HepG2 (cell line): ENCODE data around the gene PRKCI. TPM values are rescaled to one million over a fixed set of nuclear protein-coding genes. Genes with fewer than 3 reads are reported as not detected.

Experiments used
- FOSL1 ChIP-seq: sonication (generic); formaldehyde crosslinking; IDR thresholded peaks from 2 replicates; pipeline ENCODE4 v1.9.0; 2021; ENCODE audit warnings: missing genetic modification reagents, borderline replicate concordance
- HNRNPK ChIP-seq: fragments of 200-400 bp; formaldehyde crosslinking; IDR thresholded peaks from 2 replicates; pipeline ENCODE4 v1.6.1; 2018; ENCODE audit warnings: low read length, low read depth, moderate library complexity, mild to moderate bottlenecking; ENCODE audit not compliant: poor library complexity, severe bottlenecking
- IKZF1 ChIP-seq: fragments of 450-650 bp; IDR thresholded peaks from 2 replicates; pipeline ENCODE4 v1.7.1; 2016
- SMARCE1 ChIP-seq: fragments of 450-650 bp; IDR thresholded peaks from 2 replicates; pipeline ENCODE4 v1.6.1; 2017; ENCODE audit warnings: borderline replicate concordance
- STAT5B ChIP-seq: sonication (generic); formaldehyde crosslinking; IDR thresholded peaks from 2 replicates; pipeline ENCODE4 v1.4.0; 2020; ENCODE audit warnings: missing genetic modification reagents
- ZBTB21 ChIP-seq: sonication (generic); formaldehyde crosslinking; IDR thresholded peaks from 2 replicates; pipeline ENCODE4 v1.4.0; 2020; ENCODE audit warnings: missing genetic modification reagents
- ZMYM3 ChIP-seq: sonication (generic); formaldehyde crosslinking; IDR thresholded peaks from 2 replicates; pipeline ENCODE4 v1.5.1; 2020; ENCODE audit warnings: mild to moderate bottlenecking, missing genetic modification reagents
- ZNF616 ChIP-seq: sonication (generic); formaldehyde crosslinking; IDR thresholded peaks from 2 replicates; pipeline ENCODE4 v1.5.0; 2020; ENCODE audit warnings: low read depth, mild to moderate bottlenecking, missing genetic modification reagents
- polyA plus RNA-seq, 8 experiments: library from polyadenylated mRNA; depleted of rRNA in 3 of 8; stranded (reverse) in 7 of 8; unstranded in 1 of 8; fragments of >200 nt; fragmentation: Illumina TruSeq in 4 of 8; extraction: Trizol in 4 of 8; gene quantifications; 2 replicates each; pipeline versions ENCODE4 v1.2.1 to v1.2.3, GENCODE V29; 2011 to 2016; ENCODE audit warnings: low read depth in 4 of 8, missing spikeins in 1 of 8, mixed read lengths in 1 of 8; ENCODE audit not compliant: insufficient read depth in 1 of 8
- total RNA-seq, 5 experiments: library from RNA; depleted of rRNA; stranded (reverse); fragments of >200 nt; fragmentation: Illumina TruSeq; extraction: Trizol; gene quantifications; 2 replicates each; pipeline ENCODE4 v1.2.3, GENCODE V29; 2016; ENCODE audit warnings: low read depth in 1 of 5
- TF ChIP-seq, protein P1 (sequence below): sonication (generic); formaldehyde crosslinking; IDR thresholded peaks from 2 replicates; pipeline ENCODE4 v1.4.0; 2020; ENCODE audit warnings: low read depth, missing genetic modification reagents
- TF ChIP-seq, protein P2 (sequence below): IDR thresholded peaks from 2 replicates; pipeline ENCODE4 v1.6.1; 2016; ENCODE audit warnings: low read depth

The PRKCI gene
- total and polyA plus RNA-seq, 2 of the 13 experiments (the other 11 are each of a cell fraction or from before 2014, with no cell fraction given): 17.2 to 30.4 TPM

DNA sequence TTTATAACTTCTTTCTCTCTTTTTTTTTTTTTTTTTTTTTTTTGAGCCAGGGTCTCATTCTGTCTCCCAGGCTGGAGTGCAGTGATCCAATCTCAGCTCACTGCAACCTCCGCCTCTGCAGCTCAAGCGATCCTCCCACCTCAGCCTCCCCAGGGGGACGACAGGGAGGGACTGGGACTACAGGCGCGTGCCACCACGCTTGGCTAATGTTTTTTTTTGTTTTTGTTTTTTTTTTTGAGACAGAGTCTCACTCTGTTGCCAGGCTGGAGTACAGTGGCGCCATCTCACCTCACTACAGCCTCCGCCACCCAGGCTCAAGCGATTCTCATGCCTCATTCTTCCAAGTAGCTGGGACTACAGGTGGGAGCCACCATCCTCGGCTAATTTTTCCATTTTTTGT lies 17.7 kb upstream of the PRKCI start (continued):
- TF ChIP-seq HNRNPK (no peak), ZBTB21 (CRISPR knock-in tag) (no peak), STAT5B (CRISPR knock-in tag) (no peak), FOSL1 (no peak), ZNF616 (no peak), ZMYM3 (CRISPR knock-in tag) (peak; percentile 35; the same call in 1 of the 2 replicates), SMARCE1 (no peak), IKZF1 (no peak)
- TF ChIP-seq, protein P1, sequence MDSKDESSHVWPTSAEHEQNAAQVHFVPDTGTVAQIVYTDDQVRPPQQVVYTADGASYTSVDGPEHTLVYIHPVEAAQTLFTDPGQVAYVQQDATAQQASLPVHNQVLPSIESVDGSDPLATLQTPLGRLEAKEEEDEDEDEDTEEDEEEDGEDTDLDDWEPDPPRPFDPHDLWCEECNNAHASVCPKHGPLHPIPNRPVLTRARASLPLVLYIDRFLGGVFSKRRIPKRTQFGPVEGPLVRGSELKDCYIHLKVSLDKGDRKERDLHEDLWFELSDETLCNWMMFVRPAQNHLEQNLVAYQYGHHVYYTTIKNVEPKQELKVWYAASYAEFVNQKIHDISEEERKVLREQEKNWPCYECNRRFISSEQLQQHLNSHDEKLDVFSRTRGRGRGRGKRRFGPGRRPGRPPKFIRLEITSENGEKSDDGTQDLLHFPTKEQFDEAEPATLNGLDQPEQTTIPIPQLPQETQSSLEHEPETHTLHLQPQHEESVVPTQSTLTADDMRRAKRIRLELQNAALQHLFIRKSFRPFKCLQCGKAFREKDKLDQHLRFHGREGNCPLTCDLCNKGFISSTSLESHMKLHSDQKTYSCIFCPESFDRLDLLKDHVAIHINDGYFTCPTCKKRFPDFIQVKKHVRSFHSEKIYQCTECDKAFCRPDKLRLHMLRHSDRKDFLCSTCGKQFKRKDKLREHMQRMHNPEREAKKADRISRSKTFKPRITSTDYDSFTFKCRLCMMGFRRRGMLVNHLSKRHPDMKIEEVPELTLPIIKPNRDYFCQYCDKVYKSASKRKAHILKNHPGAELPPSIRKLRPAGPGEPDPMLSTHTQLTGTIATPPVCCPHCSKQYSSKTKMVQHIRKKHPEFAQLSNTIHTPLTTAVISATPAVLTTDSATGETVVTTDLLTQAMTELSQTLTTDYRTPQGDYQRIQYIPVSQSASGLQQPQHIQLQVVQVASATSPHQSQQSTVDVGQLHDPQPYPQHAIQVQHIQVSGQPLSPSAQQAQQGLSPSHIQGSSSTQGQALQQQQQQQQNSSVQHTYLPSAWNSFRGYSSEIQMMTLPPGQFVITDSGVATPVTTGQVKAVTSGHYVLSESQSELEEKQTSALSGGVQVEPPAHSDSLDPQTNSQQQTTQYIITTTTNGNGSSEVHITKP (CRISPR knock-in tag): no peak
- TF ChIP-seq, protein P2, sequence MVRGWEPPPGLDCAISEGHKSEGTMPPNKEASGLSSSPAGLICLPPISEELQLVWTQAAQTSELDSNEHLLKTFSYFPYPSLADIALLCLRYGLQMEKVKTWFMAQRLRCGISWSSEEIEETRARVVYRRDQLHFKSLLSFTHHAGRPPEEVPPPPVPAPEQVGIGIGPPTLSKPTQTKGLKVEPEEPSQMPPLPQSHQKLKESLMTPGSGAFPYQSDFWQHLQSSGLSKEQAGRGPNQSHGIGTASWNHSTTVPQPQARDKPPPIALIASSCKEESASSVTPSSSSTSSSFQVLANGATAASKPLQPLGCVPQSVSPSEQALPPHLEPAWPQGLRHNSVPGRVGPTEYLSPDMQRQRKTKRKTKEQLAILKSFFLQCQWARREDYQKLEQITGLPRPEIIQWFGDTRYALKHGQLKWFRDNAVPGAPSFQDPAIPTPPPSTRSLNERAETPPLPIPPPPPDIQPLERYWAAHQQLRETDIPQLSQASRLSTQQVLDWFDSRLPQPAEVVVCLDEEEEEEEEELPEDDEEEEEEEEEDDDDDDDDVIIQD (CRISPR knock-in tag): no peak
